Neutrophil (primary cell): Measurements from ENCODE around the gene GLG1.

Experiments used
- H3K27ac ChIP-seq: fragments of 200-600 bp; sonication (generic); 2 replicates; pipeline ENCODE4 v1.5.1; 2016; ENCODE audit warnings: mild to moderate bottlenecking, moderate library complexity
- H3K27me3 ChIP-seq: fragments of 200-600 bp; sonication (generic); 2 replicates; pipeline ENCODE4 v1.6.0; 2016; ENCODE audit warnings: mild to moderate bottlenecking
- H3K36me3 ChIP-seq: fragments of 200-600 bp; sonication (generic); 2 replicates; pipeline ENCODE4 v1.5.1; 2017
- H3K4me1 ChIP-seq, 2 experiments: fragments of 200-600 bp in 1 of 2; sonication (generic) in 1 of 2; 1 replicate in 1 of 2; 2 replicates in 1 of 2; pipeline versions ENCODE4 v1.5.1 to v1.6.1; 2013 to 2016; ENCODE audit warnings: low read depth in 1 of 2, low read length in 1 of 2, mild to moderate bottlenecking in 1 of 2, moderate library complexity in 1 of 2; ENCODE audit not compliant: control insufficient read depth in 1 of 2, insufficient read depth in 1 of 2
- H3K4me3 ChIP-seq, 2 experiments: fragments of 200-600 bp in 1 of 2; sonication (generic) in 1 of 2; 1 replicate in 1 of 2; 2 replicates in 1 of 2; pipeline ENCODE4 v1.5.1; 2013 to 2016; ENCODE audit warnings: low read depth in 1 of 2, low read length in 1 of 2, mild to moderate bottlenecking in 1 of 2, moderate library complexity in 1 of 2
- H3K9me3 ChIP-seq: fragments of 200-600 bp; sonication (generic); 2 replicates; pipeline ENCODE4 v1.5.1; 2016
- TF ChIP-seq, protein P1 (sequence below): fragments of 200-600 bp; sonication (generic); IDR thresholded peaks from 2 replicates; pipeline ENCODE4 v1.5.1; 2016; ENCODE audit warnings: antibody characterized with exemption

Gene GLG1

DNA sequence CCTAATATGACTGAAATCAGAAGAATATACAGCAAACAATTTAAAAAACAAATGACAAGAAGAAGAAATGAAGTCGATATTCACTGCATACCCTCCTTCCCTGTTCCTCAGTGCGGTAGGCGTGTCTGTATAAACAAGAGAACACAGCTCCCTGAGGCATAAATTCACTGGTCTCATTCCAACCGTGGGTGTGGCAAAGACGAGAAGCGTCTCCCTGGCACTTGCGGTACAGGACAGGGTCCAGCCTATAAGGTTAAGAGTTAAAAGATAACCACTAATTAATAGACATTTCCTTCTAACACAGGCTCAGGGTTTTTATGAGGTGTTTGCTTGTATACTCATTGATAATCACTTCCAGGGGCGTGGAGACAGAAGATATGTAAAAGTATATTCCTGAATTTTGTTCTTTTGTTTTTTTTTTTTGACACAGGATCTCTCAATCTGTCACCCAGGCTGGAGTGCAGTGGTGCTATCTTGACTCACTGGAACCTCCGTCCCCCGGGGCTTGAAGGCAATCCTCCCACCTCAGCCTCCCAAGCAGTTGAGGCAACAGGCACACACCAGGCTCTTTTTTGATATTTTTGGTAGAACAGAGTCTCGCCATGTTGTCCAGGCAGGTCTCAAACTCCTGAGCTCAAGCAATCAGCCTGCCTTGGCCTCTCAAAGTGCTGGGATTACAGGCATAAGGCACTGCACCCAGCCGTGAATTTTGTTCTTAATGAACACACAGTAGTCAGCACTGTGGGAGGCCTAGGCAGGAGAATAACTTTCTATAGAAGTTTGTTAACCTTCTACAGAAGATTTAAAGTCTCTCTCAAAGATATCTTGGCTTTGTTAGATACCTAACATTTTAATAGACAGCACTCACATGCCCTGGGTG is 126.5 kb downstream of the GLG1 start:
- H3K27ac ChIP-seq, result no peak overlapping the region
- H3K36me3 ChIP-seq, result peaks cover 86% of the 10 kb centered on the region
- TF ChIP-seq, protein P1, sequence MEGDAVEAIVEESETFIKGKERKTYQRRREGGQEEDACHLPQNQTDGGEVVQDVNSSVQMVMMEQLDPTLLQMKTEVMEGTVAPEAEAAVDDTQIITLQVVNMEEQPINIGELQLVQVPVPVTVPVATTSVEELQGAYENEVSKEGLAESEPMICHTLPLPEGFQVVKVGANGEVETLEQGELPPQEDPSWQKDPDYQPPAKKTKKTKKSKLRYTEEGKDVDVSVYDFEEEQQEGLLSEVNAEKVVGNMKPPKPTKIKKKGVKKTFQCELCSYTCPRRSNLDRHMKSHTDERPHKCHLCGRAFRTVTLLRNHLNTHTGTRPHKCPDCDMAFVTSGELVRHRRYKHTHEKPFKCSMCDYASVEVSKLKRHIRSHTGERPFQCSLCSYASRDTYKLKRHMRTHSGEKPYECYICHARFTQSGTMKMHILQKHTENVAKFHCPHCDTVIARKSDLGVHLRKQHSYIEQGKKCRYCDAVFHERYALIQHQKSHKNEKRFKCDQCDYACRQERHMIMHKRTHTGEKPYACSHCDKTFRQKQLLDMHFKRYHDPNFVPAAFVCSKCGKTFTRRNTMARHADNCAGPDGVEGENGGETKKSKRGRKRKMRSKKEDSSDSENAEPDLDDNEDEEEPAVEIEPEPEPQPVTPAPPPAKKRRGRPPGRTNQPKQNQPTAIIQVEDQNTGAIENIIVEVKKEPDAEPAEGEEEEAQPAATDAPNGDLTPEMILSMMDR, result no peak

DNA sequence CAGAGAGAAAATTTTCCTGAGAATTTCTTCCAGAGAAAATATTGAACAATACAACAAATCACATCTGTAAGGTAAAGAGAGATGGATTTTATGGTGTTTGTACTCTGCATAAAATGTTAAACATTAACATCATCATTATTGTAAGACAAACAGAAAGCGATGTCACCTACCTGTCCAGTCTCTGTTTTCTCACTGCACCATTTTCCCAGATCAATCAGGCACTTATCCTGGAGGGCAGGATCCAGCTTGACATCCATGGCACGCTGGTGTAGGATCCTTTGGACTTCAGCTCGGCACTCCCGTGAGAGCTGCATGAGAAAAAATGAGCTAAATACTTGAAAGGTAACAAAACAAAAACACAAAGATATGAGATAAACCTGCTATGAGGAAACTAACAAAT is 129.7 kb downstream of the GLG1 start:
- TF ChIP-seq, protein P1, result no peak
- Histone ChIP-seq H3K4me1 (no peaks in the 10 kb centered on the region), H3K27ac (no peak overlapping the region), H3K27me3 (no peaks in the 10 kb centered on the region), H3K36me3 (peaks cover 92% of the 10 kb centered on the region), H3K9me3 (no peaks in the 10 kb centered on the region), H3K4me3 (no peak overlapping the region)

More for the DNA sequence above, 126.5 kb downstream of the GLG1 start:
- H3K4me1 ChIP-seq, result no peaks in the 10 kb centered on the region
- no peaks in the 10 kb centered on the region for H3K27me3 ChIP-seq
- no peak overlapping the region for H3K4me3 ChIP-seq
- H3K9me3 ChIP-seq, result no peaks in the 10 kb centered on the region

DNA sequence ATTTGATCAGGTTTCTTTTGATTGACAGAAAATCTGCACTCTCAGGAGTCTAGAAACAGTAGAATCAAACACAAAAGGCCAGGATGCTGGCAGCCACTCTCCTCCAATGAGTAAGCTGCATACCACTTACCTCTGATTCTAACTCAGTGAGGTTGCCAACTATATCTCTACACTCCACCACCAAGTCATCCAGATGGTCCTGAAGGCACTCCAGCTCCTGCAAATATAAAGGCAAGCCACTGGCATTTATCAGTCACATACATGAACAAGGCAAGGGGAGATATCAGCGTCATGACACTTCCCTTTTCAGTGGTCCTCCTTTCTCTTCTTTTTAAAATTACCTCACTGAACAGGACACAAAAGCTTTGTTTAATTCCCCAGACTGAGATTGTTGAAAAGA is 132.5 kb downstream of the GLG1 start:
- TF ChIP-seq, protein P1, result no peak
- H3K36me3 ChIP-seq, result peaks cover 93% of the 10 kb centered on the region
- no peak overlapping the region for H3K27ac ChIP-seq
- H3K4me1 ChIP-seq, result no peaks in the 10 kb centered on the region
- no peaks in the 10 kb centered on the region for H3K27me3 ChIP-seq
- H3K9me3 ChIP-seq, result no peaks in the 10 kb centered on the region
- H3K4me3 ChIP-seq, result no peak overlapping the region

DNA sequence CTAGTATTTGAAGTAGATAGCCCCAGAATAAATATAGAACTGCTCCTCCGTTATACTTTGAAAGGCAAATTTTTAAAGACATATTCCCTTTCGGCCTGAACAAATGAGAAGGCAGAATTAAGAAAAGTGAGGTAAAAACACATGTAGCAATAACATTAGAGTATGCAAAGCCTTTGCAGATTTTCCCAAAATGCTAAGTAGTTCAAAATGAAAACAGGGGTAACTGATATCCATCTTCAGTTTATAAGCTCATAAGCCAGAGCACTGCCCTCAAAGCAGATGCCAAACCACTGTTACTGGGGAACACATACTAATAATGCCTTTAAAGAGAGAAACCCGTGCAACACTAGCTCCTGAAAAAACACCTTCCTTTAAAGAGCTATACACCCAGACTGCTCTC is 134.4 kb downstream of the GLG1 start:
- Histone ChIP-seq H3K27ac (no peak overlapping the region), H3K36me3 (peaks cover 99% of the 10 kb centered on the region), H3K9me3 (no peaks in the 10 kb centered on the region), H3K27me3 (no peaks in the 10 kb centered on the region), H3K4me3 (no peak overlapping the region), H3K4me1 (no peaks in the 10 kb centered on the region)
- TF ChIP-seq, protein P1, result no peak

DNA sequence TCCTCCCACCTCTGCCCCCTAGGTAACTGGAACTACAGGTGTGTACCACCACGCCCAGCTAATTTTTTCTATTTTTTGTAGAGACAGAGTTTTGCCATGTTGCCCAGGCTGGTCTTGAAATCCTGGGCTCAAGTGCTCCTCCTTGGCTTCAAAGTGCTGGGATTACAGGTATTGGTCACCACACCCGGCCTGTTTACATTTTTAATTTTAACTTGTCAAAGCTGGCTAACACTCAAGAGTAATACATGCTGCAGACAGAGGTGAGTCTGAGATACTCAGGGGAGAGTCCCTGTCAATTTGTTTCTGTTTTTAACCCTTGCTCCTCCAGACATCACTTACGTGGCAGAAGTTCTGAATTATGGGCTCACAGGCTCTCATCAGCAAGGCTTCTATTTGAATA is 134.9 kb downstream of the GLG1 start:
- Histone ChIP-seq H3K9me3 (no peaks in the 10 kb centered on the region), H3K27ac (no peak overlapping the region), H3K36me3 (peaks cover 99% of the 10 kb centered on the region), H3K27me3 (no peaks in the 10 kb centered on the region), H3K4me3 (no peak overlapping the region), H3K4me1 (no peaks in the 10 kb centered on the region)
- TF ChIP-seq, protein P1, result no peak
